Astrocyte (in vitro differentiated cells and primary cell): ENCODE measurements around the gene CYP39A1. TPM values are rescaled to one million over a fixed set of nuclear protein-coding genes. Genes with fewer than 3 reads are reported as not detected.

Experiments used
- DNase-seq: peaks from one replicate; pipeline ENCODE4 v3.0.0-alpha.2; 2010; ENCODE audit warnings: low read depth
- FAIRE-seq: peaks from 2 replicates; lab custom pipeline; 2011; peaks lifted over from hg19 to GRCh38; lab: Jason Lieb, UNC
- H2AFZ ChIP-seq: 2 replicates; pipeline ENCODE4 v1.6.0; 2012; ENCODE audit warnings: low read depth, low read length, inconsistent platforms
- H3K27ac ChIP-seq: 2 replicates; pipeline ENCODE4 v1.5.1; 2011; ENCODE audit warnings: low read depth, low read length, inconsistent platforms
- H3K27me3 ChIP-seq: 2 replicates; pipeline ENCODE4 v1.6.0; 2011; ENCODE audit warnings: low read length, inconsistent platforms; ENCODE audit not compliant: insufficient read depth
- H3K36me3 ChIP-seq: 2 replicates; pipeline ENCODE4 v1.5.1; 2011; ENCODE audit warnings: low read length, inconsistent platforms; ENCODE audit not compliant: insufficient read depth
- H3K4me1 ChIP-seq: 2 replicates; pipeline ENCODE4 v1.5.1; 2011; ENCODE audit warnings: low read length, inconsistent platforms; ENCODE audit not compliant: insufficient read depth
- H3K4me2 ChIP-seq: 2 replicates; pipeline ENCODE4 v1.6.0; 2012; ENCODE audit warnings: low read length, inconsistent platforms
- H3K4me3 ChIP-seq: 2 replicates; pipeline ENCODE4 v1.5.1; 2011; ENCODE audit warnings: low read depth, mild to moderate bottlenecking, low read length, inconsistent platforms; ENCODE audit not compliant: insufficient read depth
- H3K79me2 ChIP-seq: 2 replicates; pipeline ENCODE4 v1.6.0; 2012; ENCODE audit warnings: mild to moderate bottlenecking, low read length, inconsistent platforms; ENCODE audit not compliant: insufficient read depth
- H3K9ac ChIP-seq: 2 replicates; pipeline ENCODE4 v1.6.0; 2012; ENCODE audit warnings: mild to moderate bottlenecking, low read length, inconsistent platforms
- H3K9me3 ChIP-seq: 2 replicates; pipeline ENCODE4 v1.5.1; 2012; ENCODE audit warnings: low read depth, mild to moderate bottlenecking, low read length, inconsistent platforms; ENCODE audit not compliant: insufficient read depth
- H4K20me1 ChIP-seq: 2 replicates; pipeline ENCODE4 v1.6.0; 2012; ENCODE audit warnings: low read length, inconsistent platforms; ENCODE audit not compliant: insufficient read depth
- H3K27ac Mint-ChIP-seq: one replicate; pipeline ENCODE4 v1.8.0; 2021; ENCODE audit warnings: mild to moderate bottlenecking, mixed read lengths; ENCODE audit not compliant: unreplicated experiment
- H3K27me3 Mint-ChIP-seq: one replicate; pipeline ENCODE4 v1.8.0; 2021; ENCODE audit warnings: low read depth, mixed read lengths; ENCODE audit not compliant: unreplicated experiment
- H3K36me3 Mint-ChIP-seq: one replicate; pipeline ENCODE4 v1.8.0; 2021; ENCODE audit warnings: low read depth, mixed read lengths; ENCODE audit not compliant: unreplicated experiment
- H3K4me1 Mint-ChIP-seq: one replicate; pipeline ENCODE4 v1.8.0; 2021; ENCODE audit warnings: low read depth, mixed read lengths; ENCODE audit not compliant: unreplicated experiment
- H3K4me3 Mint-ChIP-seq: one replicate; pipeline ENCODE4 v1.8.0; 2021; ENCODE audit warnings: mild to moderate bottlenecking, moderate library complexity, mixed read lengths; ENCODE audit not compliant: unreplicated experiment
- H3K9me3 Mint-ChIP-seq: one replicate; pipeline ENCODE4 v1.8.0; 2021; ENCODE audit warnings: mild to moderate bottlenecking, mixed read lengths; ENCODE audit not compliant: unreplicated experiment
- CTCF ChIP-seq: IDR thresholded peaks from 2 replicates; pipeline ENCODE4 v1.5.1; 2011; ENCODE audit warnings: low read depth, mild to moderate bottlenecking, inconsistent platforms, low read length, moderate library complexity; ENCODE audit not compliant: insufficient read depth
- EZH2 ChIP-seq: IDR thresholded peaks from 2 replicates; pipeline ENCODE4 v1.6.1; 2012; ENCODE audit warnings: mild to moderate bottlenecking, low read length, inconsistent platforms; ENCODE audit not compliant: insufficient read depth
- total RNA-seq: library from RNA; stranded (reverse); gene quantifications from 2 replicates; pipeline ENCODE4 v1.2.1, GENCODE V29; 2021

Gene CYP39A1
- total RNA-seq, 1 donor from 2014 or later, result 0.84 TPM

- H3K9me3 Mint-ChIP-seq, result peaks cover 2% of the 10 kb centered on the region
- no peak overlapping the region for H3K4me3 Mint-ChIP-seq
- Histone ChIP-seq H3K27ac (no peak overlapping the region), H3K79me2 (no peaks in the 10 kb centered on the region), H2AFZ (no peak overlapping the region), H3K9ac (no peak overlapping the region), H3K4me1 (no peaks in the 10 kb centered on the region), H3K4me3 (no peak overlapping the region), H3K9me3 (no peaks in the 10 kb centered on the region), H4K20me1 (no peaks in the 10 kb centered on the region), H3K36me3 (no peaks in the 10 kb centered on the region), H3K27me3 (no peaks in the 10 kb centered on the region), H3K4me2 (no peak overlapping the region)
- H3K36me3 Mint-ChIP-seq, result no peaks in the 10 kb centered on the region
- H3K27me3 Mint-ChIP-seq, result no peaks in the 10 kb centered on the region
- no peaks in the 10 kb centered on the region for H3K4me1 Mint-ChIP-seq
- TF ChIP-seq EZH2, result no peak
- TF ChIP-seq CTCF, result no peak
- no peak overlapping the region for H3K27ac Mint-ChIP-seq
- DNase-seq (peak; percentile 24), FAIRE-seq (no peak)
Observed at GRCh38 chr6:46521464-46521971, 131.1 kb downstream of the CYP39A1 start.

GRCh38 chr6:46517202-46517601 is 135.4 kb downstream of the CYP39A1 start:
- H2AFZ ChIP-seq, result no peak overlapping the region
- DNase-seq (no peak), FAIRE-seq (no peak)
- H3K79me2 ChIP-seq, result no peaks in the 10 kb centered on the region
- H3K36me3 Mint-ChIP-seq, result no peaks in the 10 kb centered on the region
- H3K9ac ChIP-seq, result no peak overlapping the region
- no peaks in the 10 kb centered on the region for H3K9me3 ChIP-seq
- H3K27me3 Mint-ChIP-seq, result no peaks in the 10 kb centered on the region
- no peaks in the 10 kb centered on the region for H3K4me1 Mint-ChIP-seq
- no peak overlapping the region for H3K4me2 ChIP-seq
- no peak overlapping the region for H3K4me3 ChIP-seq
- no peak for TF ChIP-seq CTCF
- no peak for TF ChIP-seq EZH2
- no peak overlapping the region for H3K4me3 Mint-ChIP-seq
- no peaks in the 10 kb centered on the region for H3K36me3 ChIP-seq
- no peaks in the 10 kb centered on the region for H3K4me1 ChIP-seq
- H3K27ac ChIP-seq, result no peak overlapping the region
- no peaks in the 10 kb centered on the region for H4K20me1 ChIP-seq
- H3K27me3 ChIP-seq, result no peaks in the 10 kb centered on the region
- no peaks in the 10 kb centered on the region for H3K9me3 Mint-ChIP-seq
- H3K27ac Mint-ChIP-seq, result no peak overlapping the region

- no peak overlapping the region for H3K4me3 ChIP-seq
- Mint-ChIP-seq H3K4me3 (no peak overlapping the region), H3K9me3 (no peaks in the 10 kb centered on the region), H3K27ac (no peak overlapping the region), H3K36me3 (no peaks in the 10 kb centered on the region), H3K27me3 (no peaks in the 10 kb centered on the region), H3K4me1 (no peaks in the 10 kb centered on the region)
- no peak for FAIRE-seq
- H3K27ac ChIP-seq, result no peak overlapping the region
- no peaks in the 10 kb centered on the region for H3K9me3 ChIP-seq
- no peak for DNase-seq
- no peaks in the 10 kb centered on the region for H3K27me3 ChIP-seq
- H3K9ac ChIP-seq, result no peak overlapping the region
- no peaks in the 10 kb centered on the region for H3K36me3 ChIP-seq
- H3K4me1 ChIP-seq, result no peaks in the 10 kb centered on the region
- no peak for TF ChIP-seq CTCF
- no peak for TF ChIP-seq EZH2
- no peak overlapping the region for H2AFZ ChIP-seq
- H4K20me1 ChIP-seq, result no peaks in the 10 kb centered on the region
- H3K79me2 ChIP-seq, result no peaks in the 10 kb centered on the region
- H3K4me2 ChIP-seq, result no peak overlapping the region
Observed at GRCh38 chr6:46513533-46513932, 139.1 kb downstream of the CYP39A1 start.
